K562 (cell line): ENCODE measurements around the gene UBXN11. TPM values are rescaled to one million over a fixed set of nuclear protein-coding genes. Genes with fewer than 3 reads are reported as not detected.

Source experiments
- polyA plus RNA-seq, 8 experiments: library from polyadenylated mRNA; depleted of rRNA in 4 of 8; stranded (reverse) in 5 of 8; unstranded in 3 of 8; fragments of >200 nt; fragmentation: Nextera tagmentation in 2 of 8; fragmentation: Illumina TruSeq in 1 of 8; extraction: Ambion mirVana in 2 of 8; extraction: Trizol in 1 of 8; gene quantifications; 2 replicates each; pipeline versions ENCODE4 v1.2.1 to v1.2.3, GENCODE V29; 2011 to 2014; ENCODE audit warnings: inconsistent platforms in 1 of 8, missing spikeins in 1 of 8
- total RNA-seq, 7 experiments: library from RNA; depleted of rRNA in 6 of 7; stranded (reverse); fragments of >200 nt in 6 of 7; fragmentation: Illumina TruSeq in 2 of 7; extraction: Trizol in 2 of 7; gene quantifications; 2 replicates each; pipeline versions ENCODE4 v1.2.1 to v1.2.3, GENCODE V29; 2011 to 2021; ENCODE audit warnings: low replicate concordance in 1 of 7

The UBXN11 gene
- total and polyA plus RNA-seq, 9 of the 15 experiments (the other 6 are each of a cell fraction or from before 2014, with no cell fraction given): 0.48 to 34.3 (median 11.3) TPM

Other genes starting within 250 kb of the UBXN11 start
Only the 7 nearest of the 17 such genes appear.
- gene CATSPER4, start 116.0 kb downstream of the UBXN11 start, total RNA-seq (2014; rRNA removed): 0.08 TPM in 1 of 2 replicates, not detected in the other
- gene CATSPER4, start 116.0 kb downstream of the UBXN11 start, total RNA-seq (2014; rRNA removed; fragmentation: Illumina TruSeq; extraction: Trizol): not detected in 2 replicates
- not detected in 2 replicates for gene CATSPER4, start 116.0 kb downstream of the UBXN11 start, total RNA-seq (2015; rRNA removed; fragmentation: Illumina TruSeq; extraction: Trizol)
- gene CATSPER4, start 116.0 kb downstream of the UBXN11 start, total RNA-seq (2021): 0.13 TPM in 1 of 2 replicates, not detected in the other
- 0.05 TPM in 1 of 2 replicates, not detected in the other for gene CATSPER4, start 116.0 kb downstream of the UBXN11 start, polyA plus RNA-seq (2011; rRNA removed)
- not detected in 2 replicates for gene CATSPER4, start 116.0 kb downstream of the UBXN11 start, polyA plus RNA-seq (2014; fragmentation: Illumina TruSeq; extraction: Trizol)
- under 1 TPM in 1 of 2 experiments, not detected in 1; 0.04 TPM for gene CATSPER4, start 116.0 kb downstream of the UBXN11 start, polyA plus RNA-seq (2014; fragmentation: Nextera tagmentation; extraction: Ambion mirVana)
- gene CATSPER4, start 116.0 kb downstream of the UBXN11 start, polyA plus RNA-seq (2014; rRNA removed): 0.35 TPM in 1 of 2 replicates, not detected in the other
- 75.9 and 77.9 TPM in 2 replicates for gene CEP85, start 72.4 kb downstream of the UBXN11 start, total RNA-seq (2014; rRNA removed)
- gene CEP85, start 72.4 kb downstream of the UBXN11 start, total RNA-seq (2014; rRNA removed; fragmentation: Illumina TruSeq; extraction: Trizol): 89.6 and 92.6 TPM in 2 replicates
- 85.3 and 88.7 TPM in 2 replicates for gene CEP85, start 72.4 kb downstream of the UBXN11 start, total RNA-seq (2015; rRNA removed; fragmentation: Illumina TruSeq; extraction: Trizol)
- 80.2 and 84.8 TPM in 2 replicates for gene CEP85, start 72.4 kb downstream of the UBXN11 start, total RNA-seq (2021)
- 140 and 167 TPM in 2 replicates for gene CEP85, start 72.4 kb downstream of the UBXN11 start, polyA plus RNA-seq (2011; rRNA removed)
- gene CEP85, start 72.4 kb downstream of the UBXN11 start, polyA plus RNA-seq (2014; fragmentation: Illumina TruSeq; extraction: Trizol): 102 and 107 TPM in 2 replicates
- 100 to 1,000 TPM in 1 of 2 experiments, 10 to 100 TPM in 1; 42.1 to 107 TPM for gene CEP85, start 72.4 kb downstream of the UBXN11 start, polyA plus RNA-seq (2014; fragmentation: Nextera tagmentation; extraction: Ambion mirVana)
- 97.5 and 114 TPM in 2 replicates for gene CEP85, start 72.4 kb downstream of the UBXN11 start, polyA plus RNA-seq (2014; rRNA removed)
- gene SH3BGRL3, start 26.6 kb downstream of the UBXN11 start, total RNA-seq (2014; rRNA removed): 32.9 and 60.5 TPM in 2 replicates
- gene SH3BGRL3, start 26.6 kb downstream of the UBXN11 start, total RNA-seq (2014; rRNA removed; fragmentation: Illumina TruSeq; extraction: Trizol): 29.8 and 30.3 TPM in 2 replicates
- gene SH3BGRL3, start 26.6 kb downstream of the UBXN11 start, total RNA-seq (2015; rRNA removed; fragmentation: Illumina TruSeq; extraction: Trizol): 54.2 and 55.0 TPM in 2 replicates
- 96.2 and 110 TPM in 2 replicates for gene SH3BGRL3, start 26.6 kb downstream of the UBXN11 start, total RNA-seq (2021)
- 50.3 and 83.3 TPM in 2 replicates for gene SH3BGRL3, start 26.6 kb downstream of the UBXN11 start, polyA plus RNA-seq (2011; rRNA removed)
- 140 and 152 TPM in 2 replicates for gene SH3BGRL3, start 26.6 kb downstream of the UBXN11 start, polyA plus RNA-seq (2014; fragmentation: Illumina TruSeq; extraction: Trizol)
- gene SH3BGRL3, start 26.6 kb downstream of the UBXN11 start, polyA plus RNA-seq (2014; fragmentation: Nextera tagmentation; extraction: Ambion mirVana): 100 to 1,000 TPM; 106 to 137 TPM
- gene SH3BGRL3, start 26.6 kb downstream of the UBXN11 start, polyA plus RNA-seq (2014; rRNA removed): 31.1 and 33.8 TPM in 2 replicates
- gene CD52, start 11.3 kb upstream of the UBXN11 start, total RNA-seq (2014; rRNA removed): 34.9 and 43.3 TPM in 2 replicates
- 127 TPM in 2 replicates for gene CD52, start 11.3 kb upstream of the UBXN11 start, total RNA-seq (2014; rRNA removed; fragmentation: Illumina TruSeq; extraction: Trizol)
- gene CD52, start 11.3 kb upstream of the UBXN11 start, total RNA-seq (2015; rRNA removed; fragmentation: Illumina TruSeq; extraction: Trizol): 182 and 185 TPM in 2 replicates
- 70.9 and 90.7 TPM in 2 replicates for gene CD52, start 11.3 kb upstream of the UBXN11 start, total RNA-seq (2021)
- gene CD52, start 11.3 kb upstream of the UBXN11 start, polyA plus RNA-seq (2011; rRNA removed): 312 and 418 TPM in 2 replicates
- 147 and 173 TPM in 2 replicates for gene CD52, start 11.3 kb upstream of the UBXN11 start, polyA plus RNA-seq (2014; fragmentation: Illumina TruSeq; extraction: Trizol)
- gene CD52, start 11.3 kb upstream of the UBXN11 start, polyA plus RNA-seq (2014; fragmentation: Nextera tagmentation; extraction: Ambion mirVana): 100 to 1,000 TPM; 355 to 488 TPM
- gene CD52, start 11.3 kb upstream of the UBXN11 start, polyA plus RNA-seq (2014; rRNA removed): 152 and 198 TPM in 2 replicates
- 7.5 and 12.6 TPM in 2 replicates for gene CRYBG2, start 47.5 kb upstream of the UBXN11 start, total RNA-seq (2014; rRNA removed)
- gene CRYBG2, start 47.5 kb upstream of the UBXN11 start, total RNA-seq (2014; rRNA removed; fragmentation: Illumina TruSeq; extraction: Trizol): 1.3 and 2.1 TPM in 2 replicates
- gene CRYBG2, start 47.5 kb upstream of the UBXN11 start, total RNA-seq (2015; rRNA removed; fragmentation: Illumina TruSeq; extraction: Trizol): 1.9 and 2.5 TPM in 2 replicates
- 8.5 and 8.8 TPM in 2 replicates for gene CRYBG2, start 47.5 kb upstream of the UBXN11 start, total RNA-seq (2021)
- gene CRYBG2, start 47.5 kb upstream of the UBXN11 start, polyA plus RNA-seq (2011; rRNA removed): 3.3 and 3.8 TPM in 2 replicates
- 3.7 and 5.1 TPM in 2 replicates for gene CRYBG2, start 47.5 kb upstream of the UBXN11 start, polyA plus RNA-seq (2014; fragmentation: Illumina TruSeq; extraction: Trizol)
- gene CRYBG2, start 47.5 kb upstream of the UBXN11 start, polyA plus RNA-seq (2014; fragmentation: Nextera tagmentation; extraction: Ambion mirVana): 1 to 10 TPM in 1 of 2 experiments, under 1 TPM in 1; 0.39 to 2.4 TPM
- gene CRYBG2, start 47.5 kb upstream of the UBXN11 start, polyA plus RNA-seq (2014; rRNA removed): 3.1 and 8.1 TPM in 2 replicates
- not detected in 2 replicates for gene ZNF683, start 66.1 kb upstream of the UBXN11 start, total RNA-seq (2014; rRNA removed)
- not detected in 2 replicates for gene ZNF683, start 66.1 kb upstream of the UBXN11 start, total RNA-seq (2014; rRNA removed; fragmentation: Illumina TruSeq; extraction: Trizol)
- gene ZNF683, start 66.1 kb upstream of the UBXN11 start, total RNA-seq (2015; rRNA removed; fragmentation: Illumina TruSeq; extraction: Trizol): not detected in 2 replicates
- not detected in 2 replicates for gene ZNF683, start 66.1 kb upstream of the UBXN11 start, total RNA-seq (2021)
- not detected in 2 replicates for gene ZNF683, start 66.1 kb upstream of the UBXN11 start, polyA plus RNA-seq (2011; rRNA removed)
- not detected in 2 replicates for gene ZNF683, start 66.1 kb upstream of the UBXN11 start, polyA plus RNA-seq (2014; fragmentation: Illumina TruSeq; extraction: Trizol)
- not detected for gene ZNF683, start 66.1 kb upstream of the UBXN11 start, polyA plus RNA-seq (2014; fragmentation: Nextera tagmentation; extraction: Ambion mirVana)
- not detected in 2 replicates for gene ZNF683, start 66.1 kb upstream of the UBXN11 start, polyA plus RNA-seq (2014; rRNA removed)
- gene LIN28A, start 104.2 kb upstream of the UBXN11 start, total RNA-seq (2014; rRNA removed): 3.1 and 3.8 TPM in 2 replicates
- 4.3 and 4.5 TPM in 2 replicates for gene LIN28A, start 104.2 kb upstream of the UBXN11 start, total RNA-seq (2014; rRNA removed; fragmentation: Illumina TruSeq; extraction: Trizol)
- gene LIN28A, start 104.2 kb upstream of the UBXN11 start, total RNA-seq (2015; rRNA removed; fragmentation: Illumina TruSeq; extraction: Trizol): 4.5 and 5.4 TPM in 2 replicates
- 5.1 TPM in 2 replicates for gene LIN28A, start 104.2 kb upstream of the UBXN11 start, total RNA-seq (2021)
- 0.26 and 5.2 TPM in 2 replicates for gene LIN28A, start 104.2 kb upstream of the UBXN11 start, polyA plus RNA-seq (2011; rRNA removed)
- 3.5 and 3.9 TPM in 2 replicates for gene LIN28A, start 104.2 kb upstream of the UBXN11 start, polyA plus RNA-seq (2014; fragmentation: Illumina TruSeq; extraction: Trizol)
- gene LIN28A, start 104.2 kb upstream of the UBXN11 start, polyA plus RNA-seq (2014; fragmentation: Nextera tagmentation; extraction: Ambion mirVana): 1 to 10 TPM in 1 of 2 experiments, under 1 TPM in 1; 0.80 to 1.0 TPM
- gene LIN28A, start 104.2 kb upstream of the UBXN11 start, polyA plus RNA-seq (2014; rRNA removed): 2.4 and 3.2 TPM in 2 replicates